Neural cell (in vitro differentiated cells): Measurements from ENCODE around the gene RFT1.

Experiments
- EP300 ChIP-seq: fragments of 450-650 bp; conservative IDR thresholded peaks from 2 replicates; pipeline ENCODE4 v1.6.1; 2014; ENCODE audit warnings: antibody characterized with exemption, mild to moderate bottlenecking, moderate library complexity; ENCODE audit not compliant: poor library complexity, severe bottlenecking
- EZH2 ChIP-seq: fragments of 200-600, 300-800 bp; shearing (Covaris generic), sonication (generic); IDR thresholded peaks from 2 replicates; pipeline ENCODE4 v1.6.1; 2014; ENCODE audit warnings: antibody characterized with exemption, low read length, borderline replicate concordance, mild to moderate bottlenecking; ENCODE audit not compliant: insufficient read depth, poor library complexity, severe bottlenecking
- TF ChIP-seq, protein P1 (sequence below): fragments of 450-650 bp; IDR thresholded peaks from 2 replicates; pipeline ENCODE4 v1.5.1; 2014; ENCODE audit warnings: antibody characterized with exemption, mild to moderate bottlenecking, moderate library complexity; ENCODE audit not compliant: poor library complexity, severe bottlenecking

DNA sequence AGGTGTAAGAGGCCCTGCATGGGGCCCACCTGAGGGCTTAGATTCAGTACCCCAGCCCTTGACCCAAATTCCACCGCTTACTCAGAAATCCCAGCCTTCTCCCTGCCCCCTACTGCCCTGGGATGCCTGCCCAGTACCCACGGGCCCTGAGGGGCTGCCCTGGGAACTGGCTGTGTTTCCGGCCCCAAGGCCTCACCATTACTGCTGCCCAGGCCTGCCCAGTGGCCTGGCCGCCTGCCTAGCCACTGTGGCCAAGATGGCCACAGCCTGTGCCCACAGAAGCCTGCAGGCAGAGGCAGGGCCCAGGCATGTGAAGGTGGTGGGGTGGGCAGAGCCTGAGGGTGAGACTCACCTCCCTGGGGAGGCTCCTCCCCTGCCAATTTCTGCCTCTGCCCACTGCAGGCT, 24.6 kb upstream of the RFT1 start:
- TF ChIP-seq EZH2 (no peak), EP300 (no peak)
- TF ChIP-seq, protein P1, sequence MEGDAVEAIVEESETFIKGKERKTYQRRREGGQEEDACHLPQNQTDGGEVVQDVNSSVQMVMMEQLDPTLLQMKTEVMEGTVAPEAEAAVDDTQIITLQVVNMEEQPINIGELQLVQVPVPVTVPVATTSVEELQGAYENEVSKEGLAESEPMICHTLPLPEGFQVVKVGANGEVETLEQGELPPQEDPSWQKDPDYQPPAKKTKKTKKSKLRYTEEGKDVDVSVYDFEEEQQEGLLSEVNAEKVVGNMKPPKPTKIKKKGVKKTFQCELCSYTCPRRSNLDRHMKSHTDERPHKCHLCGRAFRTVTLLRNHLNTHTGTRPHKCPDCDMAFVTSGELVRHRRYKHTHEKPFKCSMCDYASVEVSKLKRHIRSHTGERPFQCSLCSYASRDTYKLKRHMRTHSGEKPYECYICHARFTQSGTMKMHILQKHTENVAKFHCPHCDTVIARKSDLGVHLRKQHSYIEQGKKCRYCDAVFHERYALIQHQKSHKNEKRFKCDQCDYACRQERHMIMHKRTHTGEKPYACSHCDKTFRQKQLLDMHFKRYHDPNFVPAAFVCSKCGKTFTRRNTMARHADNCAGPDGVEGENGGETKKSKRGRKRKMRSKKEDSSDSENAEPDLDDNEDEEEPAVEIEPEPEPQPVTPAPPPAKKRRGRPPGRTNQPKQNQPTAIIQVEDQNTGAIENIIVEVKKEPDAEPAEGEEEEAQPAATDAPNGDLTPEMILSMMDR, result no peak
